HEK293 (cell line): ENCODE results near the gene PRPH.
"Not testable (repeated sequence)": the region's sequence is repeated elsewhere in the genome, so short reads cannot be mapped to it uniquely, and the experiment has no call there.

ENCODE experiments used
- CTCF ChIA-PET: fragments of 350-600 bp; formaldehyde crosslinking; extraction: SDS; loops from one replicate; lab custom pipeline; 2021; ENCODE audit warnings: antibody characterized with exemption; lab: Yijun Ruan, JAX
- POLR2A ChIA-PET: fragments of 300-600 bp; formaldehyde crosslinking; extraction: SDS; loops from one replicate; lab custom pipeline; 2020; ENCODE audit warnings: antibody characterized with exemption, inconsistent platforms; lab: Yijun Ruan, JAX
- H3K27ac ChIP-seq: fragments of 200-500 bp; sonication (Bioruptor generic); 2 replicates; pipeline ENCODE4 v1.5.1; 2014; ENCODE audit warnings: low read depth, low read length, control low read depth, inconsistent platforms; ENCODE audit errors: extremely low read depth
- H3K36me3 ChIP-seq, 2 experiments: fragments of 200-500 bp in 1 of 2; sonication (Bioruptor generic) in 1 of 2; 1 replicate in 1 of 2; 2 replicates in 1 of 2; pipeline ENCODE4 v1.5.1; 2014 to 2017; ENCODE audit warnings: inconsistent platforms in 2 of 2, low read length in 2 of 2; ENCODE audit not compliant: control insufficient read depth in 2 of 2, insufficient read depth in 1 of 2
- H3K4me1 ChIP-seq: fragments of 200-500 bp; sonication (Bioruptor generic); 2 replicates; pipeline ENCODE4 v1.5.1; 2014; ENCODE audit warnings: mild to moderate bottlenecking, low read length, inconsistent platforms; ENCODE audit not compliant: control insufficient read depth, insufficient read depth
- H3K4me3 ChIP-seq: 2 replicates; pipeline ENCODE4 v1.5.1; 2011; ENCODE audit warnings: low read depth, mild to moderate bottlenecking, control low read depth, low read length, moderate library complexity
- H3K9me3 ChIP-seq: fragments of 200-500 bp; sonication (Bioruptor generic); 2 replicates; pipeline ENCODE4 v1.5.1; 2014; ENCODE audit warnings: low read depth, low read length, inconsistent platforms; ENCODE audit not compliant: control insufficient read depth, insufficient read depth
- MYNN ChIP-seq: fragments of 450-650 bp; formaldehyde crosslinking; IDR thresholded peaks from 2 replicates; pipeline ENCODE4 v1.5.1; 2016; ENCODE audit warnings: missing biosample characterization, missing genetic modification characterization, borderline replicate concordance
- ZBTB17 ChIP-seq: fragments of 450-650 bp; formaldehyde crosslinking; IDR thresholded peaks from 2 replicates; pipeline ENCODE4 v1.5.1; 2016; ENCODE audit warnings: missing biosample characterization, missing genetic modification characterization
- ZFHX2 ChIP-seq: fragments of 450-650 bp; formaldehyde crosslinking; conservative IDR thresholded peaks from 2 replicates; pipeline ENCODE4 v1.5.1; 2016; ENCODE audit warnings: missing biosample characterization, missing genetic modification characterization
- ZFP69B ChIP-seq: fragments of 450-650 bp; formaldehyde crosslinking; IDR thresholded peaks from 2 replicates; pipeline ENCODE4 v1.5.1; 2016; ENCODE audit warnings: missing biosample characterization, missing genetic modification characterization
- ZNF18 ChIP-seq: fragments of 450-650 bp; formaldehyde crosslinking; IDR thresholded peaks from 2 replicates; pipeline ENCODE4 v1.5.1; 2016; ENCODE audit warnings: missing biosample characterization, missing genetic modification characterization
- ZNF19 ChIP-seq: fragments of 450-650 bp; formaldehyde crosslinking; IDR thresholded peaks from 2 replicates; pipeline ENCODE4; 2016; ENCODE audit warnings: missing biosample characterization, missing genetic modification characterization, low read depth
- ZNF202 ChIP-seq: fragments of 450-650 bp; formaldehyde crosslinking; IDR thresholded peaks from 2 replicates; pipeline ENCODE4 v1.5.1; 2016; ENCODE audit warnings: missing biosample characterization, missing genetic modification characterization, borderline replicate concordance
- ZNF362 ChIP-seq: fragments of 450-650 bp; formaldehyde crosslinking; IDR thresholded peaks from 2 replicates; pipeline ENCODE4 v1.5.1; 2016; ENCODE audit warnings: missing biosample characterization, missing genetic modification characterization
- ZNF548 ChIP-seq: fragments of 450-650 bp; formaldehyde crosslinking; IDR thresholded peaks from 2 replicates; pipeline ENCODE4 v1.5.1; 2016; ENCODE audit warnings: missing biosample characterization, missing genetic modification characterization
- TF ChIP-seq, protein P1 (sequence below): fragments of 450-650 bp; formaldehyde crosslinking; IDR thresholded peaks from 2 replicates; pipeline ENCODE4 v1.5.1; 2016; ENCODE audit warnings: missing biosample characterization, missing genetic modification characterization
- TF ChIP-seq, protein P2 (sequence below): fragments of 450-650 bp; formaldehyde crosslinking; IDR thresholded peaks from 2 replicates; pipeline ENCODE4 v1.5.1; 2016; ENCODE audit warnings: missing biosample characterization, missing genetic modification characterization

Gene PRPH

DNA sequence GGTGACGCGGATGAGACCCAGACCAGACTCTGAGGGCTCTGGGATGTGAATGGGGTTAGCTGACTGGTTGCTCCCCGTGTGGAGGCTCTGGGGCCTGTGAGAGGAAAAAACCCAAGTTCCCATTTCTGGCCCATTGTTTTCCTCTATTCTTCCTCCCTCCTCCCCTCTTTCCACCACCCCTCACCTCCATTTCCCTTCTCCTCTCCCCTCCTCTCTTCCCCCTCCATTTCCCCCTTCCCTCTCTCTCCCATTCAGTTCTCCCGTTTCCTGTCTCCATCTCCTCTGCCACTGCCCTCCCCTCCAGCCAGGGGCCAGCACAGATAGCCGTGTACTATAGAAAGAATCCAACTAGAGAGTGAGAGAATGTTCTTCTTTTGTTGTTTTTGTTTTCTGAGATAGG lies 12.6 kb upstream of the PRPH start (continued):
- TF ChIP-seq ZNF18 (tag by site-specific recombination), result no peak

GRCh38 chr12:49282740-49283375 lies 12.1 kb upstream of the PRPH start:
- not testable (repeated sequence) for H3K27ac ChIP-seq, H3K4me1 ChIP-seq, H3K9me3 ChIP-seq, H3K4me3 ChIP-seq, H3K36me3 ChIP-seq
- POLR2A ChIA-PET, result interaction anchor here (0.8 to 2.0 kb wide), 3 partner anchors 13 to 17 kb away, joined by 3 to 16 read pairs (median 3); no protein-coding TSS in a partner anchor
- TF ChIP-seq, protein P1, sequence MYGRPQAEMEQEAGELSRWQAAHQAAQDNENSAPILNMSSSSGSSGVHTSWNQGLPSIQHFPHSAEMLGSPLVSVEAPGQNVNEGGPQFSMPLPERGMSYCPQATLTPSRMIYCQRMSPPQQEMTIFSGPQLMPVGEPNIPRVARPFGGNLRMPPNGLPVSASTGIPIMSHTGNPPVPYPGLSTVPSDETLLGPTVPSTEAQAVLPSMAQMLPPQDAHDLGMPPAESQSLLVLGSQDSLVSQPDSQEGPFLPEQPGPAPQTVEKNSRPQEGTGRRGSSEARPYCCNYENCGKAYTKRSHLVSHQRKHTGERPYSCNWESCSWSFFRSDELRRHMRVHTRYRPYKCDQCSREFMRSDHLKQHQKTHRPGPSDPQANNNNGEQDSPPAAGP (tag by site-specific recombination), result peak; percentile 39; the same call in 1 of the 2 replicates
- TF ChIP-seq ZNF362 (tag by site-specific recombination), result peak; percentile 70
- CTCF ChIA-PET, result interaction anchor here (0.6 to 8.9 kb wide), 12 partner anchors 8 to 298 kb away, joined by 3 to 208 read pairs (median 4); partner anchors contain the start of genes DNAJC22 and PRPH

- Histone ChIP-seq H3K4me1 (peaks cover 4% of the 10 kb centered on the region; the same call in 1 of the 2 replicates), H3K27ac (no peak overlapping the region), H3K36me3 (peaks cover 0 to 3% of the 10 kb centered on the region in 2 experiments; a peak in 1 of 3 replicates), H3K4me3 (no peak overlapping the region), H3K9me3 (no peaks in the 10 kb centered on the region)
- ChIA-PET CTCF (interaction anchor here (0.6 to 8.9 kb wide), 14 partner anchors 8 to 478 kb away, joined by 3 to 208 read pairs (median 4); partner anchors contain the start of genes DNAJC22 and PRPH), POLR2A (interaction anchor here (1.4 kb wide), 1 partner anchor 13 kb away, joined by 3 read pairs; no protein-coding TSS in a partner anchor)
- TF ChIP-seq ZBTB17 (tag by site-specific recombination), result peak; percentile 31; the same call in 1 of the 2 replicates
- peak; percentile 53 for TF ChIP-seq ZFHX2
- TF ChIP-seq ZNF19 (tag by site-specific recombination), result no peak
- no peak for TF ChIP-seq ZNF548
- 0 out of 2 replicates have a peak, but pooled peaks have one; percentile 13 for TF ChIP-seq ZNF202 (tag by site-specific recombination)
- peak; percentile 24; the same call in 1 of the 2 replicates for TF ChIP-seq ZFP69B (tag by site-specific recombination)
- TF ChIP-seq, protein P2, sequence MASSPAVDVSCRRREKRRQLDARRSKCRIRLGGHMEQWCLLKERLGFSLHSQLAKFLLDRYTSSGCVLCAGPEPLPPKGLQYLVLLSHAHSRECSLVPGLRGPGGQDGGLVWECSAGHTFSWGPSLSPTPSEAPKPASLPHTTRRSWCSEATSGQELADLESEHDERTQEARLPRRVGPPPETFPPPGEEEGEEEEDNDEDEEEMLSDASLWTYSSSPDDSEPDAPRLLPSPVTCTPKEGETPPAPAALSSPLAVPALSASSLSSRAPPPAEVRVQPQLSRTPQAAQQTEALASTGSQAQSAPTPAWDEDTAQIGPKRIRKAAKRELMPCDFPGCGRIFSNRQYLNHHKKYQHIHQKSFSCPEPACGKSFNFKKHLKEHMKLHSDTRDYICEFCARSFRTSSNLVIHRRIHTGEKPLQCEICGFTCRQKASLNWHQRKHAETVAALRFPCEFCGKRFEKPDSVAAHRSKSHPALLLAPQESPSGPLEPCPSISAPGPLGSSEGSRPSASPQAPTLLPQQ (tag by site-specific recombination), result peak; percentile 30; the same call in 1 of the 2 replicates
- no peak for TF ChIP-seq MYNN (tag by site-specific recombination)
Observed at GRCh38 chr12:49283541-49284429, 11.2 kb upstream of the PRPH start.
